GM06990 (cell line): ENCODE results near the gene C1S.

Source experiments
- DNase-seq: peaks from one replicate; pipeline ENCODE4 v3.0.0-alpha.2; 2011; ENCODE audit not compliant: insufficient read length; ENCODE audit errors: extremely low read depth
- H3K27me3 ChIP-seq: replicated peaks from 2 replicates; pipeline ENCODE4 v1.6.0; 2011; ENCODE audit warnings: low read length; ENCODE audit not compliant: control insufficient read depth, insufficient read depth
- H3K36me3 ChIP-seq: 2 replicates; pipeline ENCODE4 v1.5.1; 2011; ENCODE audit warnings: low read length; ENCODE audit not compliant: control insufficient read depth, insufficient read depth
- H3K4me3 ChIP-seq: replicated peaks from 2 replicates; pipeline ENCODE4 v1.5.1; 2011; ENCODE audit warnings: low read depth, mild to moderate bottlenecking, control low read depth, low read length
- TF ChIP-seq, protein P1 (sequence below): IDR thresholded peaks from 2 replicates; pipeline ENCODE4 v1.5.1; 2011; ENCODE audit warnings: low read length, control low read depth, mild to moderate bottlenecking, inconsistent platforms; ENCODE audit not compliant: insufficient read depth, poor library complexity, severe bottlenecking

C1S gene

DNA sequence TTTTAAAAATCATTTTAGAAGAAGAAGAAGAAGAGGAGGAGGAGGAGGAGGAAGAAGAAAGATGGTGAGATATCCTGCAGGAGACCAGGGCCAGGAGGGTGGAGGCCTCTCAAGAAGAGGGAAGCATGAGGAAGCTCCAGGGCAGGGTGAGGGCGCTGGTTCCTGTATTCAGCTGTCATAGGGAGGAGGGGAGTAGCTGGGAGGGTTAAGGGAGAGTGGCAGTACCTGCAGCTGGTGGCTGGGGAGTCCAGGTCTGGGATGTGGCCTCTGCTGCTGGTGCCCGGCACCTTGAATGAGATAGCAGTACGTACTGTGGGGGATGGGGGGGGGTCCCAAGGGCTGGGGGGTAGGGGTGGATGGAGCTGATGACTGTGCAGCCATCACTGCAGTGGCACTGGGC lies 58.4 kb downstream of the C1S start:
- H3K27me3 ChIP-seq = no peaks in the 10 kb centered on the region
- peaks cover 15% of the 10 kb centered on the region for H3K36me3 ChIP-seq
- H3K4me3 ChIP-seq = no peak overlapping the region
- DNase-seq = no peak
- TF ChIP-seq, protein P1, sequence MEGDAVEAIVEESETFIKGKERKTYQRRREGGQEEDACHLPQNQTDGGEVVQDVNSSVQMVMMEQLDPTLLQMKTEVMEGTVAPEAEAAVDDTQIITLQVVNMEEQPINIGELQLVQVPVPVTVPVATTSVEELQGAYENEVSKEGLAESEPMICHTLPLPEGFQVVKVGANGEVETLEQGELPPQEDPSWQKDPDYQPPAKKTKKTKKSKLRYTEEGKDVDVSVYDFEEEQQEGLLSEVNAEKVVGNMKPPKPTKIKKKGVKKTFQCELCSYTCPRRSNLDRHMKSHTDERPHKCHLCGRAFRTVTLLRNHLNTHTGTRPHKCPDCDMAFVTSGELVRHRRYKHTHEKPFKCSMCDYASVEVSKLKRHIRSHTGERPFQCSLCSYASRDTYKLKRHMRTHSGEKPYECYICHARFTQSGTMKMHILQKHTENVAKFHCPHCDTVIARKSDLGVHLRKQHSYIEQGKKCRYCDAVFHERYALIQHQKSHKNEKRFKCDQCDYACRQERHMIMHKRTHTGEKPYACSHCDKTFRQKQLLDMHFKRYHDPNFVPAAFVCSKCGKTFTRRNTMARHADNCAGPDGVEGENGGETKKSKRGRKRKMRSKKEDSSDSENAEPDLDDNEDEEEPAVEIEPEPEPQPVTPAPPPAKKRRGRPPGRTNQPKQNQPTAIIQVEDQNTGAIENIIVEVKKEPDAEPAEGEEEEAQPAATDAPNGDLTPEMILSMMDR = no peak

DNA sequence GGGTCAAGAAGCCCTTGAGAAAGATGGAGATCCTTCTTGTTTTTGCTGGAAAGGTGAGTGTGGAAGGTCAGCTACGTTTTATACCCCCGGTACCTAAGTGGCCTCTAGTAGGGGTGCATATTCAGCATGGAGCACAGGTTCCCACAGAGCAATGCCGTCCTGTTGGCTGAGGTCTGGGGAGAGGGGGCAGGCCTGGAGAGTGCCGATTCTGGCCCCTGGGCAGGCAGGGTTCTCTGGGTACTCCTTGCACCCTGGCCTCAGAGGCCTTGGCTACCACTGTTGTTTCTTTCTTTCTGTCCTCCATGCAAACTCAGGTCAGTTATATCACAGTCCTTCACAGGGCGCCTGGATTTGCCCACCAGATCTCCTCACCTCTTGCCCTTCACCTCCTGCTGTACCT lies 59.6 kb downstream of the C1S start:
- TF ChIP-seq, protein P1 = no peak
- no peak for DNase-seq
- H3K4me3 ChIP-seq = no peak overlapping the region

More for the DNA sequence above, 59.6 kb downstream of the C1S start:
- Histone ChIP-seq H3K27me3 (no peaks in the 10 kb centered on the region), H3K36me3 (peaks cover 15% of the 10 kb centered on the region)
